Activated T-helper 17 cell treated with anti-CD3 and anti-CD28 coated beads, Interleukin-2, amount 50 U/mL, for 72 hours (primary cell): Measurements from ENCODE around the gene WDR91. TPM values are rescaled to one million over a fixed set of nuclear protein-coding genes. Genes with fewer than 3 reads are reported as not detected.

Source experiments
- ATAC-seq: fragments of 150-1000 bp; cut with Tn5 transposase; replicated peaks from 2 replicates; pipeline ENCODE4 v1.10.0; 2021; ENCODE audit warnings: mild to moderate bottlenecking, moderate library complexity
- H3K27ac Mint-ChIP-seq: one replicate; pipeline ENCODE4 v1.8.0; 2022; ENCODE audit warnings: mixed read lengths
- H3K27me3 Mint-ChIP-seq: one replicate; pipeline ENCODE4 v1.8.0; 2022; ENCODE audit warnings: mixed read lengths
- H3K36me3 Mint-ChIP-seq: one replicate; pipeline ENCODE4 v1.8.0; 2022; ENCODE audit warnings: low read depth, mild to moderate bottlenecking, mixed read lengths
- H3K4me1 Mint-ChIP-seq: one replicate; pipeline ENCODE4 v1.8.0; 2022; ENCODE audit warnings: mixed read lengths
- H3K4me3 Mint-ChIP-seq: one replicate; pipeline ENCODE4 v1.8.0; 2022; ENCODE audit warnings: mild to moderate bottlenecking, mixed read lengths
- H3K9me3 Mint-ChIP-seq: one replicate; pipeline ENCODE4 v1.8.0; 2022; ENCODE audit warnings: mixed read lengths
- total RNA-seq, 2 donors: library from RNA; stranded (reverse); gene quantifications; one replicate each; pipeline ENCODE4 v1.2.3, GENCODE V29; 2022

WDR91 gene
- total RNA-seq, 2 donors from 2014 or later = 7.8 to 8.6 TPM

- Mint-ChIP-seq H3K27ac (peak overlapping the region; percentile 91), H3K4me3 (peak overlapping the region; percentile 67)
- peak; percentile 62 for ATAC-seq
These were observed 51.8 kb downstream of the WDR91 start for GRCh38 chr7:135159359-135160085.

GRCh38 chr7:135158874-135159273 is 52.5 kb downstream of the WDR91 start:
- H3K4me3 Mint-ChIP-seq = no peak overlapping the region
- H3K9me3 Mint-ChIP-seq = peaks cover 17% of the 10 kb centered on the region
- peak overlapping the region; percentile 91 for H3K27ac Mint-ChIP-seq
- H3K27me3 Mint-ChIP-seq = no peaks in the 10 kb centered on the region
- peaks cover 32% of the 10 kb centered on the region for H3K4me1 Mint-ChIP-seq
- peaks cover 71% of the 10 kb centered on the region for H3K36me3 Mint-ChIP-seq
- no peak for ATAC-seq

More at GRCh38 chr7:135159359-135160085, 51.8 kb downstream of the WDR91 start:
- H3K4me1 Mint-ChIP-seq = peaks cover 30% of the 10 kb centered on the region
- H3K36me3 Mint-ChIP-seq = peaks cover 71% of the 10 kb centered on the region
- no peaks in the 10 kb centered on the region for H3K27me3 Mint-ChIP-seq
- peaks cover 17% of the 10 kb centered on the region for H3K9me3 Mint-ChIP-seq

- ATAC-seq = no peak
- no peaks in the 10 kb centered on the region for H3K27me3 Mint-ChIP-seq
- H3K9me3 Mint-ChIP-seq = peaks cover 17% of the 10 kb centered on the region
- H3K36me3 Mint-ChIP-seq = peaks cover 77% of the 10 kb centered on the region
- H3K4me3 Mint-ChIP-seq = no peak overlapping the region
- peaks cover 33% of the 10 kb centered on the region for H3K4me1 Mint-ChIP-seq
- peak overlapping the region; percentile 91 for H3K27ac Mint-ChIP-seq
These were observed 53.1 kb downstream of the WDR91 start for GRCh38 chr7:135158141-135158655.

- Mint-ChIP-seq H3K4me3 (no peak overlapping the region), H3K9me3 (peaks cover 17% of the 10 kb centered on the region), H3K27me3 (no peaks in the 10 kb centered on the region), H3K27ac (no peak overlapping the region), H3K36me3 (peaks cover 76% of the 10 kb centered on the region), H3K4me1 (peaks cover 33% of the 10 kb centered on the region)
- no peak for ATAC-seq
These were observed 55.0 kb downstream of the WDR91 start for GRCh38 chr7:135156290-135156689.

- H3K36me3 Mint-ChIP-seq = peaks cover 65% of the 10 kb centered on the region
- H3K4me3 Mint-ChIP-seq = no peak overlapping the region
- H3K27me3 Mint-ChIP-seq = no peaks in the 10 kb centered on the region
- H3K4me1 Mint-ChIP-seq = peaks cover 28% of the 10 kb centered on the region
- peaks cover 13% of the 10 kb centered on the region for H3K9me3 Mint-ChIP-seq
- no peak for ATAC-seq
- H3K27ac Mint-ChIP-seq = no peak overlapping the region
These were observed 56.6 kb downstream of the WDR91 start for GRCh38 chr7:135154734-135155133.

GRCh38 chr7:135152442-135152841 is 58.9 kb downstream of the WDR91 start:
- no peak for ATAC-seq
- no peak overlapping the region for H3K27ac Mint-ChIP-seq

GRCh38 chr7:135151533-135151932 is 59.8 kb downstream of the WDR91 start:
- no peaks in the 10 kb centered on the region for H3K27me3 Mint-ChIP-seq
- peak overlapping the region; percentile 51 for H3K27ac Mint-ChIP-seq
- H3K4me3 Mint-ChIP-seq = peak overlapping the region; percentile 94
- peaks cover 6% of the 10 kb centered on the region for H3K9me3 Mint-ChIP-seq
- peaks cover 47% of the 10 kb centered on the region for H3K36me3 Mint-ChIP-seq
- no peak for ATAC-seq
- peaks cover 24% of the 10 kb centered on the region for H3K4me1 Mint-ChIP-seq

More at GRCh38 chr7:135152442-135152841, 58.9 kb downstream of the WDR91 start:
- H3K36me3 Mint-ChIP-seq = peaks cover 55% of the 10 kb centered on the region
- peaks cover 13% of the 10 kb centered on the region for H3K9me3 Mint-ChIP-seq
- no peaks in the 10 kb centered on the region for H3K27me3 Mint-ChIP-seq
- H3K4me3 Mint-ChIP-seq = no peak overlapping the region
- peaks cover 23% of the 10 kb centered on the region for H3K4me1 Mint-ChIP-seq

GRCh38 chr7:135151132-135151531 is 60.2 kb downstream of the WDR91 start:
- ATAC-seq = no peak
- peaks cover 2% of the 10 kb centered on the region for H3K9me3 Mint-ChIP-seq
- peak overlapping the region; percentile 51 for H3K27ac Mint-ChIP-seq
- peaks cover 27% of the 10 kb centered on the region for H3K4me1 Mint-ChIP-seq
- peak overlapping the region; percentile 94 for H3K4me3 Mint-ChIP-seq
- H3K27me3 Mint-ChIP-seq = no peaks in the 10 kb centered on the region
- H3K36me3 Mint-ChIP-seq = peaks cover 43% of the 10 kb centered on the region

GRCh38 chr7:135150072-135150782 is 61.1 kb downstream of the WDR91 start:
- Mint-ChIP-seq H3K9me3 (peaks cover 3% of the 10 kb centered on the region), H3K36me3 (peaks cover 38% of the 10 kb centered on the region), H3K27ac (peak overlapping the region; percentile 26), H3K27me3 (no peaks in the 10 kb centered on the region), H3K4me3 (peak overlapping the region; percentile 94), H3K4me1 (peaks cover 32% of the 10 kb centered on the region)
- ATAC-seq = no peak

- Mint-ChIP-seq H3K9me3 (peaks cover 3% of the 10 kb centered on the region), H3K27me3 (no peaks in the 10 kb centered on the region), H3K4me3 (peak within 1 kb of the TSS; percentile 94), H3K4me1 (peaks cover 19% of the 10 kb centered on the region), H3K27ac (peak within 1 kb of the TSS; percentile 95), H3K36me3 (peaks cover 19% of the 10 kb centered on the region)
- ATAC-seq = peak; percentile 88
These were observed 63.2 kb downstream of the WDR91 start, which contains the start of gene TMEM140 for GRCh38 chr7:135147899-135148721. TSS of gene TMEM140 (plus strand) at chr7:135148072. CDS start at chr7:135164442, 16,370 bp downstream.

GRCh38 chr7:135147341-135147898 is 63.9 kb downstream of the WDR91 start:
- peak overlapping the region; percentile 94 for H3K4me3 Mint-ChIP-seq
- ATAC-seq = peak; percentile 39
- no peaks in the 10 kb centered on the region for H3K27me3 Mint-ChIP-seq
- peaks cover 12% of the 10 kb centered on the region for H3K36me3 Mint-ChIP-seq
- H3K27ac Mint-ChIP-seq = peak overlapping the region; percentile 95
- peaks cover 19% of the 10 kb centered on the region for H3K4me1 Mint-ChIP-seq
- peaks cover 3% of the 10 kb centered on the region for H3K9me3 Mint-ChIP-seq

- no peak for ATAC-seq
- Mint-ChIP-seq H3K4me1 (peaks cover 9% of the 10 kb centered on the region), H3K36me3 (no peaks in the 10 kb centered on the region), H3K27ac (no peak overlapping the region), H3K27me3 (no peaks in the 10 kb centered on the region), H3K9me3 (peaks cover 6% of the 10 kb centered on the region), H3K4me3 (no peak overlapping the region)
These were observed 67.2 kb downstream of the WDR91 start for GRCh38 chr7:135143885-135144668.
